GM12891 (cell line): Measurements from ENCODE around the gene WNK4.

Experiments
- DNase-seq: peaks from one replicate; pipeline ENCODE4 v3.0.0; 2011; ENCODE audit warnings: low spot score; ENCODE audit not compliant: insufficient read length
- FAIRE-seq: peaks from 2 replicates; lab custom pipeline; 2011; peaks lifted over from hg19 to GRCh38; lab: Jason Lieb, UNC
- PAX5 ChIP-seq: IDR thresholded peaks from 2 replicates; pipeline ENCODE4 v1.6.1; 2011; ENCODE audit warnings: low read length, moderate library complexity, mild to moderate bottlenecking; ENCODE audit not compliant: insufficient read depth, severe bottlenecking
- POLR2A ChIP-seq: IDR thresholded peaks from 2 replicates; pipeline ENCODE4 v1.6.1; 2011; ENCODE audit warnings: low read depth, low read length, control low read depth
- POLR2AphosphoS5 ChIP-seq: IDR thresholded peaks from 2 replicates; pipeline ENCODE4 v1.6.1; 2011; ENCODE audit warnings: low read depth, low read length, control low read depth
- POU2F2 ChIP-seq: IDR thresholded peaks from 2 replicates; pipeline ENCODE4 v1.6.1; 2011; ENCODE audit warnings: low read depth, mild to moderate bottlenecking, control low read depth, low read length, moderate library complexity
- SPI1 ChIP-seq: IDR thresholded peaks from 2 replicates; pipeline ENCODE4 v1.6.1; 2011; ENCODE audit warnings: low read depth, low read length, control low read depth
- TAF1 ChIP-seq: IDR thresholded peaks from 2 replicates; pipeline ENCODE4 v1.6.1; 2011; ENCODE audit warnings: low read depth, low read length, control low read depth

WNK4 gene

DNA sequence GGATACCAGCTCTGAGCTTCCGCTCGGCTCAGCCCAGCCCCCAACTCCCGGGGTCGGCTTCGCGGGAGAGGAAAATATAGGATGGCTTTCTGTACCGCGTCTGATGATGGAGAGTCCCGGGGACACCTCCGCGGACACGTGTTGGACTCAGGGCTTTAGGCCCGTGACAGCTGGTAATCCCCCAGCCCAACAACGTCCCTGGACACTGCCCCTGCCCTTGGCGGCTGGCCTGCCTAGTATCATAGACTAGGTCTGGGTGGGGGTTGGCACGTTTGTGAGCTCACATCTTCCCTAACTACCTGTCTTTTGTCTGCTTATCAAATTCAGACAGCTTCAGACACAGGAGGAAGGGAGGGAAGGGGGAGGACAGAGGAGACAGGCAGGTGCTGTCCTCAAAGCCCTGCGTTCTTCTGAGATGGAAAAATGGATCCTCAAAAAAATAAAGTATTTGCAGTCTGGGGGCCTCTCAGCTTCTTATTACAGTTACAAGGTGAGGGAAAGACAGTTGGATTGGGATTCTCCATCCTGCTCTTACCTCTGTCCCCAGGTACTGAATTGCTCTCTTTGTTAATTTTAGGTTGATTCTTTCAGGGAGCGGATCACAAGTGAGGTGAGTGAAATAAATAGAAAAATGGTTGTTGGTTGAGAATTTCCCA is 53.5 kb downstream of the WNK4 start:
- no peak for TF ChIP-seq POLR2A

DNA sequence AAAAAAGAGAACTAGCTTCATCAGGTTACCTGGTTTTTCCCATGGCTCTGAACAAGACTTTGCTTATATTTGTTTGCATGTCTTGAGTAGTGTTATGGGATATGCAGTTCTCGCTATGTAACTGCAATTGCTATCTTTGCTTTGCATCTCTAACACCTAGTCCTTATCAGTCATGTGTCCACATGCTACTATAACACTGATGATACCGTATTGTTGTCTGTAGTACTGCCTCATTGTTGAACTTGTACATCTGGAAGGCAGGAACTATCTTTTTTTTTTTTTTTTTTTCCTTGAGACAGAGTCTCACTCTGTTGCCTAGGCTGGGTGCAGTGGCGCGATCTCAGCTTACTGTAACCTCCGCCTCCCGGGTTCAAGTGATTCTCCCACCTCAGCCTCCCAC is 55.3 kb downstream of the WNK4 start:
- DNase-seq: no peak
- TF ChIP-seq SPI1 (no peak), POU2F2 (no peak), POLR2A (no peak), POLR2AphosphoS5 (no peak), PAX5 (no peak), TAF1 (no peak)
- FAIRE-seq: no peak

More for the DNA sequence above, 53.5 kb downstream of the WNK4 start:
- DNase-seq (no peak), FAIRE-seq (peak; percentile 26)

DNA sequence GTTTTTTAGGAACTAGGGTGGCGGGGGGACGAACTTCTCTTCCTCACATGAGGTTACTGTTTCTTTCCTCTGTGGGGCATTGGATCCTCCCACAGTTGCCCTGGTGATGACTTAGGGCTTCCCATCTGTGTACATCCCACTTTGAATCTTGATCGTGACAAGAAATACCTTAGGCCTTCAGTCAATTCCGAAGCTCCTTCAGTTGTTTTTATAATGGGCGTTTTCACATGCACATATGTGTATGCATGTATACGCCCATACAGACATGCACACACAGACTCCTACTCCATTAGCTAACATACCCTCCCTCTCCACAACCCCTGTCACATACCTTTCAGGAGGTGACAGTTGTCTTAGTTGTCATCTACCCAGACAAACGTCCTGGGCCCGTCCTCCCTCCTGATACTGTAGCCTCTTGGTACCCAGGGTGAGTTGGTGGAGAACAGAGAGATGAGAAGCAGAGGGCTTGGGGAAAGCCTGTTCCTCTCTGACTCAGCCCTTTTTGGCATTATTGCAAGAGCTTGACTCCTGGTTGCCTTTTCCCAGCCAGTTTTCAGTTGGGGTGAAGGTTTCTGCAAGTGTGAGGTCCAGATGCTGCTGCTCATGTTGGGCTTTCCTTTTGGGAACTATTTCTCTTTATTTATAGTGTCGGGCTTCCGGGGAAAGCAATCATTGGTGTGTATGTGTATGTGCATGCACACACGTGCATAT is 61.7 kb downstream of the WNK4 start:
- TF ChIP-seq TAF1 (no peak), SPI1 (no peak), POU2F2 (no peak), POLR2AphosphoS5 (no peak), POLR2A (no peak), PAX5 (no peak)
- DNase-seq (no peak), FAIRE-seq (peak; percentile 23)

DNA sequence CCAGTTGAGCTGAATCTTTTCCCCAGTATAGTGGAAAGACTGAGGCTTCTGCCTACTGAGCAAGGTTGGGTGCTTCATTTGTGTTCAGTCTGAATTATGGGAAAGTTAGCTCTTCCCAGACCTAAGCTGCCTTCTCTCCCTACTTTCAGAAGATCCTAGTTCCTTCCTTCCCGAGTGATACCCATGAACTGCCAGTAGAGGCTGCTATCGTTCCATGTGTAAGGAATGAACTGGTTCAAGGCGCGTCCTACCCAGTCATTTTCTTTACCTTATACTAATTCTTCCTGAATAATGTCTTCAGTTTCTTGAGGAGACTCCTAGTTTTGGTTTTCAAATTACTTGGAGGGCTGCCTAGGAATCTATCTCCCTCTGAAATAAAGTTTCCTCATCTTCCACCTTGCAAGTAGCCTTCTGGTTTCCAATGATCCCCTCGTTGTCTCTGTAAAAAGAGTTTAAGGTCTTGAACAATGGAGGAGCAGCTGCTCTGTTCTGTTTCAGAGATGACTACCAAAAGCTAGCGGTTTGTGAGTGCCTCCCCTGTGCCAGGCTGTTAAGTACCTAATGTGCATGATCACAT is 63.0 kb downstream of the WNK4 start:
- DNase-seq (no peak), FAIRE-seq (peak; percentile 69)
- TF ChIP-seq POLR2A (no peak), PAX5 (no peak), SPI1 (0 out of 2 replicates have a peak, but pooled peaks have one; percentile 16), TAF1 (no peak), POU2F2 (no peak), POLR2AphosphoS5 (no peak; the same call in 1 of the 2 replicates)

DNA sequence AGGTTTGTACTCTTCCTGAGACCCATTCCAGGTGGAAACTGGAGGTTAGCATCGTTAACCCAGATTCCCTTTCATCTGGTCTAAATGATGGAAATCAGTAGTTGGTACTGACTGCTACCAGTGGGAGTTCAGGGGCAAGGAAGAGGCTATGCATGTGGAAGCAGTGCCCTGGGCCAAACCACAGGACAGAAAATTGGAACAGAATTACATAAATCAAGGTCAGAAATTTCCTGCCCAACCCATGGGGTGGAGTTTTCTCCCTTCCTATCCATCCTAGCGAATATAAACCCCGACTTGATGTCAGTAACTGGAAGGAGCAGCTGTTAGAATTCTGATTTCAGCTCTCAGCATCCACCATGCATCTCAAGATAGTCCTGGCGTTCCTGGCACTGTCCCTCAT is 63.9 kb downstream of the WNK4 start, which contains the start of gene AOC2:
Gene AOC2, plus strand, starts transcription at position 310 of the 400 bp plus-strand sequence. Its CDS starts 47 bp downstream, at position 357.
- no peak for DNase-seq
- FAIRE-seq: no peak
- TF ChIP-seq PAX5 (no peak), POLR2A (no peak), POU2F2 (no peak), SPI1 (no peak)

DNA sequence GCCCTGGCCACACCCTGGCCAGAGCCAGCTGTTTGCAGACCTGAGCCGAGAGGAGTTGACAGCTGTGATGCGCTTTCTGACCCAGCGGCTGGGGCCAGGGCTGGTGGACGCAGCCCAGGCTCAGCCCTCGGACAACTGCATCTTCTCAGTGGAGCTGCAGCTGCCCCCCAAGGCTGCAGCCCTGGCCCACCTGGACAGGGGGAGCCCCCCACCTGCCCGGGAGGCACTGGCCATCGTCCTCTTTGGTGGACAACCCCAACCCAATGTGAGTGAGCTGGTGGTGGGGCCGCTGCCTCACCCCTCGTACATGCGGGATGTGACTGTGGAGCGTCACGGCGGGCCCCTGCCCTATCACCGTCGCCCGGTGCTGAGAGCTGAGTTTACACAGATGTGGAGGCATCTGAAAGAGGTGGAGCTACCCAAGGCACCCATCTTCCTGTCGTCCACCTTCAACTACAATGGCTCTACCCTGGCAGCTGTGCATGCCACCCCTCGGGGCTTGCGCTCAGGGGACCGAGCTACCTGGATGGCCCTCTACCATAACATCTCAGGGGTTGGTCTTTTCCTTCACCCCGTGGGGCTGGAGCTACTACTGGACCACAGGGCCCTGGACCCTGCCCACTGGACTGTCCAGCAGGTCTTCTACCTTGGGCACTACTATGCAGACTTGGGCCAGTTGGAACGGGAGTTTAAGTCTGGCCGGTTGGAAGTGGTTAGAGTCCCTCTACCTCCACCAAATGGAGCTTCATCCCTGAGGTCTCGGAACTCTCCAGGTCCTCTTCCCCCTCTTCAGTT is 64.5 kb downstream of the WNK4 start:
- FAIRE-seq (no peak), DNase-seq (no peak)
- TF ChIP-seq SPI1 (no peak), POLR2A (no peak), POU2F2 (no peak), POLR2AphosphoS5 (no peak; the same call in 1 of the 2 replicates), PAX5 (no peak)

DNA sequence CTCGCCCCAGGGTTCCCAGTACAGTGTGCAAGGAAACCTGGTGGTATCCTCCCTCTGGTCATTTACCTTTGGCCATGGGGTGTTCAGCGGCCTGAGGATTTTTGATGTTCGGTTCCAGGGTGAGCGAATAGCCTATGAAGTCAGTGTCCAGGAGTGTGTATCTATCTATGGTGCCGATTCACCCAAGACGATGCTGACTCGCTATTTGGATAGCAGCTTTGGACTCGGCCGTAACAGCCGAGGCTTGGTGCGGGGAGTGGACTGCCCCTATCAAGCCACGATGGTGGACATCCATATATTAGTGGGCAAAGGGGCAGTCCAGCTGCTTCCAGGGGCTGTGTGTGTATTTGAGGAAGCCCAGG is 65.1 kb downstream of the WNK4 start:
- FAIRE-seq: no peak
- DNase-seq: no peak
- TF ChIP-seq SPI1 (no peak), POLR2AphosphoS5 (no peak), POU2F2 (no peak), TAF1 (no peak)

DNA sequence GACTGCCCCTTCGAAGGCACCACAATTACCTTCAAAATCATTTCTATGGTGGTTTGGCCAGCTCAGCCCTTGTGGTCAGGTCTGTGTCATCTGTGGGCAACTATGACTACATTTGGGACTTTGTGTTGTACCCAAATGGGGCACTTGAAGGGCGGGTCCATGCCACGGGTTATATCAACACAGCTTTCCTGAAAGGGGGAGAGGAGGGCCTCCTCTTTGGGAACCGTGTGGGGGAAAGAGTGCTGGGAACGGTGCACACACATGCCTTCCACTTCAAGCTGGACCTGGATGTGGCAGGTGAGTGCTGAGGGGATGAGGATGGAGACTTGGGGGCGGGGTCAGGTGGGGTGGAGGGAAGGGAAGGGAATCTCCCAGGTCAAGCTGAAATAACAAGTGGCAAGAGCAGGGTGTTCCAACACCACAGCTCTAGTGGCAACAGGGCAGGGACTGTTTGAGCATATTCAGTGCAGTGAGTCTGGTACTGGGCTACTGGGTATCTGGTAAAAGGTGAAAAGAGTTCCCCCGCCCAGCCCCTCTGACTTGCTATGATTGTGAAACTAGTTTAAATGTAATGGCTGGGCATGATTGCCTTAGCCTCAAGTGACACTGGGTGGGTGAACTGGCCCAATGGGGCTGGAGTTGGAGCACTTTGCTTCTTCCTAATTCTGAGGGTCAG is 65.6 kb downstream of the WNK4 start:
- TF ChIP-seq PAX5: no peak
- TF ChIP-seq POLR2AphosphoS5: peak; percentile 56; the same call in 1 of the 2 replicates
- DNase-seq (no peak), FAIRE-seq (peak; percentile 40)
